OCI-LY7 (cell line): Measurements from ENCODE around the gene RNF17. TPM values are rescaled to one million over a fixed set of nuclear protein-coding genes. Genes with fewer than 3 reads are reported as not detected.

ENCODE experiments used
- BruUV-seq: library from RNA; stranded (reverse); fragments of 400-500 nt; replicated peaks from 2 replicates; lab custom pipeline; 2021; lab: Mats Ljungman, UMichigan
- CTCF ChIA-PET: fragments of 300-600 bp; sonication (Branson Sonifier 250); formaldehyde crosslinking; loops from one replicate; lab custom pipeline; 2022; ENCODE audit warnings: antibody characterized with exemption; ENCODE audit not compliant: unreplicated experiment; lab: Charles Lee
- POLR2A ChIA-PET: fragments of 300-600 bp; sonication (Branson Sonifier 250); formaldehyde crosslinking; loops from one replicate; lab custom pipeline; 2022; ENCODE audit warnings: antibody characterized with exemption; lab: Charles Lee
- DNase-seq: peaks from one replicate; pipeline ENCODE4 v3.0.0-alpha.2; 2015; ENCODE audit warnings: low spot score
- H2AFZ ChIP-seq: fragments of 200-600 bp; sonication (generic), shearing (Covaris generic); 2 replicates; pipeline ENCODE4 v1.6.1; 2014; ENCODE audit warnings: mild to moderate bottlenecking, antibody characterized with exemption, low read length, moderate library complexity
- H3K27ac ChIP-seq: fragments of 200-600 bp; sonication (generic); 2 replicates; pipeline ENCODE4 v1.5.1; 2014; ENCODE audit warnings: mixed run types, low read depth, mild to moderate bottlenecking, moderate library complexity, low read length, inconsistent platforms; ENCODE audit not compliant: poor library complexity, severe bottlenecking
- H3K36me3 ChIP-seq: fragments of 200-600 bp; sonication (generic); 2 replicates; pipeline ENCODE4 v1.6.1; 2014; ENCODE audit warnings: mild to moderate bottlenecking, antibody characterized with exemption, low read length, moderate library complexity, mixed read lengths; ENCODE audit not compliant: insufficient read depth
- H3K4me1 ChIP-seq: fragments of 200-600 bp; sonication (generic); 2 replicates; pipeline ENCODE4 v1.5.1; 2014; ENCODE audit warnings: mild to moderate bottlenecking, low read length; ENCODE audit not compliant: insufficient read depth, poor library complexity, severe bottlenecking
- H3K4me2 ChIP-seq: fragments of 200-600 bp; sonication (generic); 2 replicates; pipeline ENCODE4 v1.6.1; 2014; ENCODE audit warnings: mild to moderate bottlenecking, low read length
- H3K4me3 ChIP-seq: fragments of 200-600 bp; sonication (generic); 2 replicates; pipeline ENCODE4 v1.5.1; 2014; ENCODE audit warnings: mild to moderate bottlenecking, low read depth, low read length; ENCODE audit not compliant: poor library complexity, severe bottlenecking
- H3K79me2 ChIP-seq: fragments of 200-600 bp; sonication (generic); 2 replicates; pipeline ENCODE4 v1.6.1; 2016; ENCODE audit warnings: low read depth, mild to moderate bottlenecking, low read length, moderate library complexity, mixed read lengths; ENCODE audit not compliant: insufficient read depth
- H3K9me2 ChIP-seq: fragments of 200-600 bp; sonication (generic); 2 replicates; pipeline ENCODE4 v1.6.1; 2016; ENCODE audit warnings: mild to moderate bottlenecking, low read length, mixed read lengths; ENCODE audit not compliant: insufficient read depth
- H3K9me3 ChIP-seq: fragments of 200-600 bp; sonication (generic); 2 replicates; pipeline ENCODE4 v1.6.1; 2014; ENCODE audit warnings: mild to moderate bottlenecking, mixed run types, low read length, mixed read lengths
- H4K20me1 ChIP-seq: fragments of 200-600 bp; sonication (generic); 2 replicates; pipeline ENCODE4 v1.6.1; 2014; ENCODE audit warnings: mild to moderate bottlenecking, antibody characterized with exemption, low read length, moderate library complexity, mixed read lengths; ENCODE audit not compliant: insufficient read depth
- EZH2phosphoT487 ChIP-seq: fragments of 200-600 bp; sonication (generic); IDR thresholded peaks from 2 replicates; pipeline ENCODE4 v1.6.1; 2018; ENCODE audit warnings: low read depth, borderline replicate concordance, mild to moderate bottlenecking, mixed run types, antibody characterized with exemption, low read length, moderate library complexity, mixed read lengths
- intact Hi-C: fragments of 100-400 bp; cut with micrococcal nuclease; formaldehyde crosslinking; loops from one replicate; pipeline ENCODE4 v1.10.0; 2022; ENCODE audit not compliant: unreplicated experiment
- total RNA-seq, 2 experiments: library from RNA; depleted of rRNA in 1 of 2; stranded (reverse); fragments of >200 nt in 1 of 2; shearing (Covaris generic) in 1 of 2; gene quantifications; 2 replicates each; pipeline ENCODE4 v1.2.3, GENCODE V29; 2014 to 2022
- TF ChIP-seq, protein P1 (sequence below): fragments of 200-600 bp; sonication (generic); conservative IDR thresholded peaks from 2 replicates; pipeline ENCODE4 v1.5.1; 2014; ENCODE audit warnings: mild to moderate bottlenecking, antibody characterized with exemption, low read length, moderate library complexity, mixed read lengths

The RNF17 gene
- total RNA-seq, 2 experiments from 2014 or later = not detected

DNA sequence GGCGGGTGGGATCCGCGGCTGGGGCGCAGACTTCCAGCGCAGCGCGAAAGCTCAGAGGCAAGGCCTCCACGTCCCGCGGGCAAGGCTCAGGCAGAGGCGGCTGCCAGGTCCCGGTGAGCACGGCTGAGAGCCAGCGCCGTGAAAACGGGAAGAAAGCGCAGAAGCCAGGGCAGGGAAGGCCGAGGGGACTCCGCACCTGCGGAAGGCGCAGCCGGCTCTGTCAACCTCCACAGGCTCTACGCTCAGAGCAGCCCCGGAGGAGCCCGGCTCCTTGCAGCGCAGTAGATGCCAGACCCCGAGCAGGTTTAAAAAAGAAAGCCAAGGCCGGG, 131.0 kb downstream of the RNF17 start:
- no peaks in the 10 kb centered on the region for H3K9me2 ChIP-seq
- no peak for DNase-seq
- H2AFZ ChIP-seq = no peak overlapping the region
- H3K4me2 ChIP-seq = no peak overlapping the region
- no peak for TF ChIP-seq EZH2phosphoT487
- TF ChIP-seq, protein P1, sequence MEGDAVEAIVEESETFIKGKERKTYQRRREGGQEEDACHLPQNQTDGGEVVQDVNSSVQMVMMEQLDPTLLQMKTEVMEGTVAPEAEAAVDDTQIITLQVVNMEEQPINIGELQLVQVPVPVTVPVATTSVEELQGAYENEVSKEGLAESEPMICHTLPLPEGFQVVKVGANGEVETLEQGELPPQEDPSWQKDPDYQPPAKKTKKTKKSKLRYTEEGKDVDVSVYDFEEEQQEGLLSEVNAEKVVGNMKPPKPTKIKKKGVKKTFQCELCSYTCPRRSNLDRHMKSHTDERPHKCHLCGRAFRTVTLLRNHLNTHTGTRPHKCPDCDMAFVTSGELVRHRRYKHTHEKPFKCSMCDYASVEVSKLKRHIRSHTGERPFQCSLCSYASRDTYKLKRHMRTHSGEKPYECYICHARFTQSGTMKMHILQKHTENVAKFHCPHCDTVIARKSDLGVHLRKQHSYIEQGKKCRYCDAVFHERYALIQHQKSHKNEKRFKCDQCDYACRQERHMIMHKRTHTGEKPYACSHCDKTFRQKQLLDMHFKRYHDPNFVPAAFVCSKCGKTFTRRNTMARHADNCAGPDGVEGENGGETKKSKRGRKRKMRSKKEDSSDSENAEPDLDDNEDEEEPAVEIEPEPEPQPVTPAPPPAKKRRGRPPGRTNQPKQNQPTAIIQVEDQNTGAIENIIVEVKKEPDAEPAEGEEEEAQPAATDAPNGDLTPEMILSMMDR = no peak
- no peak overlapping the region for H3K4me3 ChIP-seq
- CTCF ChIA-PET = no interaction called here
- POLR2A ChIA-PET = no interaction called here
- no peaks in the 10 kb centered on the region for H3K9me3 ChIP-seq
- no peaks in the 10 kb centered on the region for H4K20me1 ChIP-seq
- peaks cover 80% of the 10 kb centered on the region for H3K36me3 ChIP-seq
- no peaks in the 10 kb centered on the region for H3K79me2 ChIP-seq
- intact Hi-C loops = no loop called here
- H3K4me1 ChIP-seq = no peaks in the 10 kb centered on the region
- BruUV-seq = no TSS peak
- H3K27ac ChIP-seq = no peak overlapping the region

DNA sequence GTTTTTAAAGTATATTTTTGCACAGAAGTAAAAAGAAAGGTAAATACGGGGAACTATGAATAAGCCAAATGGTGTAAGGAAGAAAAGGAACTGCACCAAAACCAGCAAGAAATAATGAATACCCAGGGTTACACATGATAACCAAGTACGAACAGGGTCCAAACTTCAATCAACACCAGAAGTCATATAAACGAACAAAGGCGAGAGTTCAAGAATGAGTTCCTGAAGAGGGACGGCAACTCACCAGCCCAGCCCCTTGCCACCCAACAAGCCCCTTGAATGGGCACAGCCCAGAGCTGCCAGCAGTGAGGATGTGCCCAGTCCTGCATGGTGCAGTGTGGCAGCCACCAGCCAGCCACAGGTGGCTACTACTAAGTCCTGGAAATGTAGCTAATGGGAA, 132.1 kb downstream of the RNF17 start:
- H2AFZ ChIP-seq = no peak overlapping the region
- H3K4me3 ChIP-seq = no peak overlapping the region
- no peaks in the 10 kb centered on the region for H3K9me2 ChIP-seq
- ChIA-PET POLR2A (no interaction called here), CTCF (no interaction called here)
- no peaks in the 10 kb centered on the region for H3K4me1 ChIP-seq
- BruUV-seq = no TSS peak
- DNase-seq = no peak
- TF ChIP-seq, protein P1 = no peak
- TF ChIP-seq EZH2phosphoT487 = no peak
- peaks cover 78% of the 10 kb centered on the region for H3K36me3 ChIP-seq
- no peaks in the 10 kb centered on the region for H3K9me3 ChIP-seq
- H4K20me1 ChIP-seq = no peaks in the 10 kb centered on the region
- H3K4me2 ChIP-seq = no peak overlapping the region
- H3K79me2 ChIP-seq = no peaks in the 10 kb centered on the region
- H3K27ac ChIP-seq = no peak overlapping the region
- intact Hi-C loops = no loop called here

DNA sequence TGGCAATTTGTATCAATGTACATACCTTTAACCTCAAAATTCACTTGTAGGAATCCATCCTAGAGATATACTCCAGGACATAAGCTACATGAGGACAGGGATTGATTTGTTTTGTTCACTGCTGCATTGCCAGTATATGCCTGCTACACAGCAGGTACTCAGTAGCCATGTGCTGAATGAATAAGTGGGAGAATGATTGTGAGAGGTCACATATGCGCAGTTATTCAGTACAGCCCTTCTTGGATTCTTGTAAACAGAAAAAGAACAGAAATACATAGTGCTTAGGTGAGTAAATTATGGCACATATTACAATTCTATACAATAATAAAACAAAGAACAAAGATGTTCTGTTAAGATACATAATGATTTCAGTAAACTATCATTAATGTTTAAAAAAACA, 133.3 kb downstream of the RNF17 start:
- H3K9me3 ChIP-seq = no peaks in the 10 kb centered on the region
- TF ChIP-seq, protein P1 = no peak
- TF ChIP-seq EZH2phosphoT487 = no peak
- no peak overlapping the region for H3K4me2 ChIP-seq
- no peak overlapping the region for H3K4me3 ChIP-seq
- no peak overlapping the region for H2AFZ ChIP-seq
- H3K36me3 ChIP-seq = peaks cover 71% of the 10 kb centered on the region
- intact Hi-C loops = no loop called here
- H4K20me1 ChIP-seq = no peaks in the 10 kb centered on the region
- no TSS peak for BruUV-seq
- no peak for DNase-seq
- ChIA-PET POLR2A (interaction anchor here (0.6 kb wide), 1 partner anchor 184 kb away, joined by 3 read pairs; no protein-coding TSS in a partner anchor), CTCF (no interaction called here)
- no peaks in the 10 kb centered on the region for H3K79me2 ChIP-seq
- H3K27ac ChIP-seq = no peak overlapping the region
- no peaks in the 10 kb centered on the region for H3K9me2 ChIP-seq
- H3K4me1 ChIP-seq = no peaks in the 10 kb centered on the region
